MM.1S (cell line): ENCODE data around the gene SRGAP3.

Experiments used
- DNase-seq: peaks from one replicate; pipeline ENCODE4 v3.0.0-alpha.2; 2015
- H2AFZ ChIP-seq: fragments of 300-600 bp; sonication (generic); 2 replicates; pipeline ENCODE4 v1.6.0; 2016; ENCODE audit warnings: antibody characterized with exemption, low read length
- H3F3A ChIP-seq: fragments of 300-600 bp; sonication (generic); 2 replicates; pipeline ENCODE4 v1.6.1; 2016; ENCODE audit warnings: mild to moderate bottlenecking, antibody characterized with exemption, low read length, moderate library complexity, mixed read lengths; ENCODE audit not compliant: insufficient read depth
- H3K27ac ChIP-seq: fragments of 300-600 bp; sonication (generic); 2 replicates; pipeline ENCODE4 v1.5.1; 2016; ENCODE audit warnings: mild to moderate bottlenecking, low read length
- H3K27me3 ChIP-seq: fragments of 300-600 bp; sonication (generic); replicated peaks from 2 replicates; pipeline ENCODE4 v1.6.0; 2016; ENCODE audit warnings: low read length; ENCODE audit not compliant: insufficient read depth
- H3K36me3 ChIP-seq: fragments of 300-600 bp; sonication (generic); replicated peaks from 2 replicates; pipeline ENCODE4 v1.6.1; 2016; ENCODE audit warnings: mild to moderate bottlenecking, low read length, mixed read lengths; ENCODE audit not compliant: insufficient read depth
- H3K4me1 ChIP-seq: fragments of 300-600 bp; sonication (generic); 2 replicates; pipeline ENCODE4 v1.6.1; 2016; ENCODE audit warnings: low read length, mixed read lengths
- H3K4me2 ChIP-seq: fragments of 300-600 bp; sonication (generic); 2 replicates; pipeline ENCODE4 v1.6.0; 2016; ENCODE audit warnings: low read depth, low read length
- H3K4me3 ChIP-seq: fragments of 300-600 bp; sonication (generic); 2 replicates; pipeline ENCODE4 v1.5.1; 2016; ENCODE audit warnings: low read length, mixed read lengths
- H3K79me2 ChIP-seq: fragments of 300-600 bp; sonication (generic); 2 replicates; pipeline ENCODE4 v1.6.1; 2016; ENCODE audit warnings: mixed run types, low read length, mixed read lengths
- H3K9ac ChIP-seq: fragments of 300-600 bp; sonication (generic); 2 replicates; pipeline ENCODE4 v1.6.1; 2016; ENCODE audit warnings: low read length, mixed read lengths
- H3K9me2 ChIP-seq: fragments of 300-600 bp; sonication (generic); replicated peaks from 2 replicates; pipeline ENCODE4 v1.6.1; 2016; ENCODE audit warnings: mild to moderate bottlenecking, low read length, mixed read lengths; ENCODE audit not compliant: insufficient read depth
- H3K9me3 ChIP-seq: fragments of 300-600 bp; sonication (generic); replicated peaks from 2 replicates; pipeline ENCODE4 v1.6.1; 2016; ENCODE audit warnings: mild to moderate bottlenecking, low read length, mixed read lengths; ENCODE audit not compliant: insufficient read depth
- H4K20me1 ChIP-seq: fragments of 300-600 bp; sonication (generic); 2 replicates; pipeline ENCODE4 v1.6.1; 2016; ENCODE audit warnings: mild to moderate bottlenecking, low read length, moderate library complexity, mixed read lengths; ENCODE audit not compliant: insufficient read depth
- EZH2 ChIP-seq: fragments of 300-600 bp; sonication (generic); optimal IDR thresholded peaks from 2 replicates; pipeline ENCODE3; 2017; ENCODE audit warnings: low read depth, mild to moderate bottlenecking, antibody characterized with exemption, low read length, mixed read lengths
- EZH2phosphoT487 ChIP-seq: fragments of 300-600 bp; sonication (generic); IDR thresholded peaks from 2 replicates; pipeline ENCODE4 v1.6.1; 2018; ENCODE audit warnings: antibody characterized with exemption, low read length
- TF ChIP-seq, protein P1 (sequence below): fragments of 300-600 bp; sonication (generic); IDR thresholded peaks from 2 replicates; pipeline ENCODE4 v1.5.1; 2016; ENCODE audit warnings: antibody characterized with exemption, low read length, mixed read lengths

SRGAP3 gene

DNA sequence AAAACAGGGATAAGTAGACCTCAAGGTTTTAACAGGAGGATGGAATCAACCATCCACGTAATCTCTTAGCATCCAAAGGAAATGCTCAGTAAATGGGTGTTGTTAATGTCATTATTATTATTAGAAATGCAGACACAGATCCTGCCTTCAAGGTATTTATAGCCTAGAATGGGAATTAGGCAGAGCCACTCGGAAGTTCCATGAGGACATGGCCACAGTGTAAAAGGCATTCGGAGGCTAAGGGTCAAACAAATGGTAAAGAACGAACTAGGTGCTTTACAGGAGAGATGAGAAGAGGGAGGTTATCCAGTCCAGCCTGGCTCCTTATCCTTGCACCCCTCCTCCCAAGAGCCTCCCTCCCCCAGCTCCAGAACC is 65.0 kb downstream of the SRGAP3 start:
- Histone ChIP-seq H3K9ac (no peak overlapping the region), H3K4me2 (no peak overlapping the region), H4K20me1 (no peaks in the 10 kb centered on the region), H3K4me1 (no peaks in the 10 kb centered on the region), H3K27ac (no peak overlapping the region), H3K27me3 (no peaks in the 10 kb centered on the region), H3K4me3 (no peak overlapping the region), H2AFZ (no peak overlapping the region), H3K79me2 (no peaks in the 10 kb centered on the region), H3K9me3 (no peaks in the 10 kb centered on the region), H3K9me2 (no peaks in the 10 kb centered on the region), H3F3A (no peaks in the 10 kb centered on the region), H3K36me3 (no peaks in the 10 kb centered on the region)
- no peak for TF ChIP-seq EZH2phosphoT487
- TF ChIP-seq EZH2: no peak
- TF ChIP-seq, protein P1, sequence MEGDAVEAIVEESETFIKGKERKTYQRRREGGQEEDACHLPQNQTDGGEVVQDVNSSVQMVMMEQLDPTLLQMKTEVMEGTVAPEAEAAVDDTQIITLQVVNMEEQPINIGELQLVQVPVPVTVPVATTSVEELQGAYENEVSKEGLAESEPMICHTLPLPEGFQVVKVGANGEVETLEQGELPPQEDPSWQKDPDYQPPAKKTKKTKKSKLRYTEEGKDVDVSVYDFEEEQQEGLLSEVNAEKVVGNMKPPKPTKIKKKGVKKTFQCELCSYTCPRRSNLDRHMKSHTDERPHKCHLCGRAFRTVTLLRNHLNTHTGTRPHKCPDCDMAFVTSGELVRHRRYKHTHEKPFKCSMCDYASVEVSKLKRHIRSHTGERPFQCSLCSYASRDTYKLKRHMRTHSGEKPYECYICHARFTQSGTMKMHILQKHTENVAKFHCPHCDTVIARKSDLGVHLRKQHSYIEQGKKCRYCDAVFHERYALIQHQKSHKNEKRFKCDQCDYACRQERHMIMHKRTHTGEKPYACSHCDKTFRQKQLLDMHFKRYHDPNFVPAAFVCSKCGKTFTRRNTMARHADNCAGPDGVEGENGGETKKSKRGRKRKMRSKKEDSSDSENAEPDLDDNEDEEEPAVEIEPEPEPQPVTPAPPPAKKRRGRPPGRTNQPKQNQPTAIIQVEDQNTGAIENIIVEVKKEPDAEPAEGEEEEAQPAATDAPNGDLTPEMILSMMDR: no peak
- no peak for DNase-seq

DNA sequence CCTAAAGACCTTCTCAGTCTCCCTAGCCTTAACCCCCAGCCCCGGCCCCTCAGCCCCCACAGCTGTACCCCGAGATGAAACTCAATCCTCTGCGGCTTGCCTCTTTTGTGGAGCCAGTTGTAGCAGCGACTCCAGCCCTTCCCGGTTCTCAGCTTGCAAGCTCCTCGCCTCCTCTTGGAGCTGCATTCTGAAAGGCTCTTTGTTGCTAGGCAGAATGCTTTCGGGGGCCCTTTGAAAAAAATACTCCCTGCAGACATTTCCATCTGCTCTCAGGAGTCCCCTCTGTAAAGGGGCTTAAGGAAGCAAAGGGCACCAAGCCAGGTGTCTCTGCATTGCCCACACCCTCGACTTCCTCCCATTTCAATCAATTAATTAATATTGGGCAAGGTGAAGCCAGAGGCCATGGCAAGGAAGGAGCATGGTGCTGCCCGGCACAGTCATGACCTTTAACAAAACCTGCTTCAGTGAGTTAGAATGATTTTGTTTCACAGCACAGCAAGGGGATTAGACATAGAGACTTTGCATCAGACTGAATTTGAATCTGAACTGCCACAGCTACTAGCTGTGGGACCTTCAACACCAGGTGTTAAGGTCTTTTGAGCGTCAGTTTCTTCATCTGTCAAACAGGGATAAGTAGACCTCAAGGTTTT is 65.5 kb downstream of the SRGAP3 start:
- DNase-seq: no peak
- no peak overlapping the region for H3K4me2 ChIP-seq
- H3K4me3 ChIP-seq: no peak overlapping the region

DNA sequence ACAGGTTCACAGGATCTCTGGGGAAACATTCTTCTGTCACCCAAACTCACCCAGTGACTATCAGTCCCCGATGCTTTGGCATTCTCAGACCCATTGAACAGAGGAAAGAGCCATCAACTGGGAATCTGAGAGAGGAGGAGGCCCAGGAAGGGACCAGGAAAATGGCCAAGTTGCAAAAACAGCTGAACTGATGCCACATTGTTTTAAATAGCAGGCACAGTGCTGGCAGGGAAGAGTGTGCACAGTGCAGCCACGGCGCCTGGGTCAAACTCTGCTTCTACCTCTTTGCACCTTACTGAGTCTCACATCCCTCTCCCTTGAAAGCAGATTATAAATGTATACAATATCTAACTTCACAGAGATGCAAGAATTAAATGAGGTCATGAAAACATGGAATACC is 66.4 kb downstream of the SRGAP3 start:
- H4K20me1 ChIP-seq: no peaks in the 10 kb centered on the region
- no peak overlapping the region for H3K27ac ChIP-seq

More for the DNA sequence above, 65.5 kb downstream of the SRGAP3 start:
- no peak for TF ChIP-seq EZH2
- TF ChIP-seq, protein P1: no peak
- no peak for TF ChIP-seq EZH2phosphoT487
- H3K9me3 ChIP-seq: no peaks in the 10 kb centered on the region
- no peaks in the 10 kb centered on the region for H4K20me1 ChIP-seq
- no peaks in the 10 kb centered on the region for H3K79me2 ChIP-seq
- H3K27ac ChIP-seq: no peak overlapping the region
- H3K4me1 ChIP-seq: no peaks in the 10 kb centered on the region
- no peaks in the 10 kb centered on the region for H3K9me2 ChIP-seq
- H3K27me3 ChIP-seq: no peaks in the 10 kb centered on the region
- no peaks in the 10 kb centered on the region for H3K36me3 ChIP-seq
- no peaks in the 10 kb centered on the region for H3F3A ChIP-seq
- no peak overlapping the region for H2AFZ ChIP-seq
- no peak overlapping the region for H3K9ac ChIP-seq

More for the DNA sequence above, 66.4 kb downstream of the SRGAP3 start:
- no peaks in the 10 kb centered on the region for H3K4me1 ChIP-seq
- no peaks in the 10 kb centered on the region for H3K36me3 ChIP-seq
- no peak overlapping the region for H2AFZ ChIP-seq
- no peaks in the 10 kb centered on the region for H3K79me2 ChIP-seq
- no peaks in the 10 kb centered on the region for H3K9me2 ChIP-seq
- H3K9me3 ChIP-seq: no peaks in the 10 kb centered on the region
- no peaks in the 10 kb centered on the region for H3F3A ChIP-seq
- H3K27me3 ChIP-seq: no peaks in the 10 kb centered on the region
- TF ChIP-seq EZH2: no peak
- TF ChIP-seq, protein P1: no peak
- TF ChIP-seq EZH2phosphoT487: no peak
- no peak overlapping the region for H3K4me3 ChIP-seq
- no peak overlapping the region for H3K9ac ChIP-seq
- DNase-seq: no peak
- H3K4me2 ChIP-seq: no peak overlapping the region
